ENCODE measurements around the gene RNU6-9.
A peak's percentile ranks its signal among the peaks of the same experiment; 100 is the strongest.

RNU6-9 gene

DNA sequence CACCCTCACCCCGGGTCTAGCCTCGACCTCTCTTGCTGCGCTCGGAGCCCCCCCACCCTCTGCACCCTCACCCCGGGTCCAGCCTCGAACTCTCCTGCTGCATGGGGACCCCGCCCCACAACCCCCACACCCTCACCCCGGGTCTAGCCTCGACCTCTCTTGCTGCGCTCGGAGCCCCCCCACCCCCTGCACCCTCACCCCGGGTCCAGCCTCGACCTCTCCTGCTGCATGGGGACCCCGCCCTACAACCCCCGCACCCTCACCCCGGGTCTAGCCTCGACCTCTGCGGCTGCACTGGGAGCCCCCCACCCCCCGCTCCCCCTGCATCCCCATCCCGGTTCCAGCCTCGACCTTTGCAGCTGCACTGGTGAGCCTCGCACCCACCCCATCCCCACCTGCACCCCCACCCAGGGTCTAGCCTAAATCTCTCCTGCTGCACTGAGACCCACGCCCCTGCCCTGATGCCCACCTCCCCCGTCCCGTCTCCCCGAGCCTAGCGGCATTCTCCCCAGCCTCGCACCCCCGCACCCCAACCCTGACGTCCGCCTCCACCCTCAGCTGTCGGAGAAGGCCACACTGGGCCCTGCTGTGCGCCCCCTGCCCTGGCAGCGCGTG, 32.0 kb upstream of the RNU6-9 start:
- DNase-seq (ENCODE audit: extremely low read depth in 1 of 2, low read depth in 1 of 2) = no peak

DNA sequence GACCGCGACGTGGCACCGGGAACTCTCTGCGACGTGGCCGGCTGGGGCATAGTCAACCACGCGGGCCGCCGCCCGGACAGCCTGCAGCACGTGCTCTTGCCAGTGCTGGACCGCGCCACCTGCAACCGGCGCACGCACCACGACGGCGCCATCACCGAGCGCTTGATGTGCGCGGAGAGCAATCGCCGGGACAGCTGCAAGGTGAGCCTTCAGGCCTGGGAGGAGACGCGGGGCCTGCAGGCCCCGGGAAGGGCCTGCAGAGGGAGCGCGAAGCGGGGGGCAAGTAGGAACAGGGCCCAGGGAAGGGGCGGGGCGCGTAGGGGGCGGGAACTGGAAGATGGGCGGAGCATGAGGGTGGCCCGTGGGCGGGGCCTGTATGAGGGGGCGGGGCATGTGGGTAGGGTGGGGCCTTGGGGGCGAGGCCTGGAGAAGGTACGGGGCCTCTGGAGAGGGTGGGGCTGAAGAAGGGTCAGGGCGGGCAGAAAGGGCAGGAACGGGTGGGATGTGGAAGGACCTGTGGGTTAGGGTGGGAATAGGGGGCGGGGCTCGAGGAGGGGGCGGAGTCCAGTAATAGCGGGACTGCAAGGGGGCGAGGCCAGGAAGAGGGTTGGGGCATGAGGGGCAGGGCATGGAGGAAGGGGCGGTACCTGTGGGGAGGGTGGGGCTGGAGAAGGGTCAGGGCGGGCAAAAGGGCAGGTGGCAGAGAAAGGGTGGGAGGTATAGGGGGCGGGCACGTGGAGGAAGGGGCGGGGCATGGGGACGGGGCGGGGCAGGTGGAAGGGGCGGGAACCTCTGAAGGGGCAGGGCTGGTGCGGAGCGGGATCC, 31.3 kb upstream of the RNU6-9 start:
- peak; percentile 21 to 65 for DNase-seq (ENCODE audit: extremely low read depth in 1 of 2, low read depth in 1 of 2)

DNA sequence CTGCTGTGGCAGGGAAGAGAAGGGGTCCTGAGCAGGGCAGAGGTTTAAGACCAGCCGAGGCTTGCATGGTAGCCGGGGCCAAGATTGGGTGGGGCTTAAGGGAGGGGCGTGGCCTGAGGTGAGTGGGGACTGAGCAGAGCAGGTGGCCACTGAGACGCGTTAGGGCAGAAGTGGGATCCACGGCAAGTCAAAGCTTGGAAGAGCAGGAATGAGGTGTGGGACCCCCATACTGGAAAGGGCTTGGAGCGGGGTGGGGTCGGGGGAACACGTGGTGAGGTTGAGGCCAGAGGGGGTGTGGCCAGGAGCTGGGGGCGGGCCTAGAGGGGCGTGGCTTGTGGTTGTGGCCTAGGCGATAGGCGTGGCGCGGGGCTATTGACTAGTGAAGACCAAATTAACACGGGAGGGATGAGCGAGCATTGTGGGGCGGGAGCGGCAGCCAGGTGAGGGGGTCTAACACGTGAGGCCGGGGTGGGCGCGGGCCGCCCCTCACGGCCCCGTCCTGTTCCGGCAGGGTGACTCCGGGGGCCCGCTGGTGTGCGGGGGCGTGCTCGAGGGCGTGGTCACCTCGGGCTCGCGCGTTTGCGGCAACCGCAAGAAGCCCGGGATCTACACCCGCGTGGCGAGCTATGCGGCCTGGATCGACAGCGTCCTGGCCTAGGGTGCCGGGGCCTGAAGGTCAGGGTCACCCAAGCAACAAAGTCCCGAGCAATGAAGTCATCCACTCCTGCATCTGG, 30.5 kb upstream of the RNU6-9 start:
- peak; percentile 45 to 73 for DNase-seq (ENCODE audit: extremely low read depth in 1 of 2, low read depth in 1 of 2)

DNA sequence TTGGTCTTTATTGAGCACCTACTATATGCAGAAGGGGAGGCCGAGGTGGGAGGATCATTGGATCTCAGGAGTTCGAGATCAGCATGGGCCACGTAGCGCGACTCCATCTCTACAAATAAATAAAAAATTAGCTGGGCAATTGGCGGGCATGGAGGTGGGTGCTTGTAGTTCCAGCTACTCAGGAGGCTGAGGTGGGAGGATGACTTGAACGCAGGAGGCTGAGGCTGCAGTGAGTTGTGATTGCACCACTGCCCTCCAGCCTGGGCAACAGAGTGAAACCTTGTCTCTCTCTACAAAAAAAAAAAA, 30.0 kb upstream of the RNU6-9 start:
- no peak for DNase-seq (ENCODE audit: extremely low read depth in 1 of 2, low read depth in 1 of 2)

DNA sequence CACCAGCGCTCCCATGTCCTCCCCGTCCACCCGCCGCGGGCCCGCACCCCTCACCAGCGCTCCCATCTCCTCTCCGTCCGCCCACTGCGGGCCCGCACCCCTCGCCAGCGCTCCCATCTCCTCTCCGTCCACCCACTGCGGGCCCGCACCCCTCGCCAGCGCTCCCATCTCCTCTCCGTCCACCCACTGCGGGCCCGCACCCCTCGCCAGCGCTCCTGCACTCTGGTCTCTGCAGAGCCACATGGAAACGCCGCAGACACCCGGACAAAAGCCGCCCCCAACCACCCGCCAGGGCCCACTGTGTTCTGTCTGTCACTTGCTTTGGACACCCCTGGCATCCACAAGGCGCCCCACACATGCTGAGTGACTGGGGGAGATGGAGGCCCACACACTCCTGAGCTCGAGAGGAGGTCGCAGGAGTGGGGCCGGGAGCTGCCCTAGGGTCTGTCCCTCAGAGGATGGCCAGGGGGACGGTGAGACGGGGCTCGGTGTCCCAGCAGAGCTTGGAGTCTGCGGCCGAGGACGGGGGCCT, 26.4 kb upstream of the RNU6-9 start:
- DNase-seq (ENCODE audit: extremely low read depth in 1 of 2, low read depth in 1 of 2) = no peak

DNA sequence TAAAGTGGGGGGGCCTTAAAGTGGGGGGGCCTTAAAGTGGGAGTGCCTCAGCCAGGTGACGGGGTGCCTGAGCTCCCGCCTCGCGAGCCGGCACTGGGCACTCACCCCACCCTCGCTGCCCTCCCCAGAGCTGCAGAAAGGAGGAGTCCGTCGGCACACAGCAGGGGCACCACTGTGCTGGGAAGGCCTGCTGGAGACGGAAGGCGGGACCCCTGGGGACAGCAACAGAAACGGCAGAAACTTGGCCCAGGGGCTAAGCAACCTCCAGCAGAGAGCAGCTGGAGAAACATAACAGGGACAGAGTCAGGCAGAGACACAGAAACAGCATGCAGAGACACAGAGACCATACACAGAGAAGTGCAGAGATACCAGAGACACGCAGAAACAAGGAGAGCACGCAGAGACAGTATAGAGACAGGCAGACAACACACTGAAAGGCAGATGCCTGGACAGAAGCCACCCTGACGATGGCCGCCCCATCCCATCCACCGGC, 25.9 kb upstream of the RNU6-9 start:
- no peak for DNase-seq (ENCODE audit: extremely low read depth in 1 of 2, low read depth in 1 of 2)

DNA sequence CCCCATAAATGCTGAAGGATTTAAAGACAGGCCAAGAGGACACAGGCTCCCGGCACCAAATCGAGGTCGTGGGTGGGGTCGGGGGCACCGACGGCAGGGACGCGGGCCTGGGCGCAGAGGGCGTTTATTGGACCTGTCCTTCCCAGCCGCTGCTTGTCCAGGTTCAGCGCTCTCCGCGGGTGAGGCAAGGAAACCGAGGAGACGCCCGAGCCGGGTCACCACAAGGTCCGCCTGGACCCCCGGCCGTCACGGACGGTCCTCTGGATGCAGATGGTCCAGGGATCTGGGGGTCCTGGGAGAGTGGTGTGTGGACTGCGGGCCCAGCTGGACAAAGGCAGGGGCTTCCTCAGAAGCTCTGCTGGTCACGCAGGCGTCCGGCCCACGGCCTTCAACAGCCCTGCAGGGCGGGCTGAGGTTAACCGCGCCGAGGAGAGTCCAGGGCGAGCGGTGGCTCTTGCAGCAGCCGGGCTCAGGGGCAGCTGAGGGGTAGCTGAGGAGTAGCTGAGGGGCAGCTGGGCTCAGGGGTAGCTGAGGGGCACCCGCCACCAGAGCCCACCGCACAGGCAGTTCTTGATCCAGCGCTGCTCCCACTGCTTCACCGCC, 25.3 kb upstream of the RNU6-9 start:
- no peak for DNase-seq (ENCODE audit: extremely low read depth in 1 of 2, low read depth in 1 of 2)

DNA sequence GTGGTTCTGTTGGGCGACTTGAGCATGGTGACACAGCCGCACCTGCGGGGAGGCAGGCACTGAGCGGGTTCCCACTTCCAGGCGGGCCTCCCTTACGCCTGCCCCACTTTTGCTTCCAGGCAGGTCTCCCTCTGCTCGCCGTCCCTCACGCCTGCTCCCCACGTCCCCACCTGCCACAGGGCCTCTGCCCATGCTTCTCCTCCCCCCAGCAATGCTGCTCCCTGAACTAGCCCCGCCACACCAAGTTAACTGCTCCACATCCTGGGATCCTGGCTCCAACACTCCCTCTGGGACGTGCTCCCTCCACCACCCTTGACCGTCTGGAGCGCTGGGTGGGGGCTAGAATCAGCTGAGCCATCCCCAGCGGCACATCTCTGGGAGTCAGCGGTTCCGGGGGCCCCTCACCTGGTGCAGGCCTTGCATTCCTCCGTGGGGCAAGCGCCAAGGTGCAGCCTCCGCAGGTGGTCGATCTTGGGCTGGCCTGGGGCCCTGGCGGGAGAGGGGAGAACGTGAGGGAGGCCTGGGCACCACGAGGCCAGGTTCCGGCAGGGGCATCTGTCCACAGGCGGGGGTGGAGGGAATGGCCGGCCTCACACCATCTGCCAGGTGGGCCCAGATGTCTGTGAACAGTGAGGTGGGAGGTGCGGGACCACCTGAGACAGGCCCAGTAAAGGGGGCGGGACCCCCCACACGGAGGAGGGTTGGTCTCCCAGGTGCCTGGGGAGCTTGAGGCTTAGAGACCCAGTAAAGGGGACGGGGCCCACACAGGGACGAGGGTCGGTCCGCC, 24.6 kb upstream of the RNU6-9 start:
- DNase-seq (ENCODE audit: extremely low read depth in 1 of 2, low read depth in 1 of 2) = no peak

DNA sequence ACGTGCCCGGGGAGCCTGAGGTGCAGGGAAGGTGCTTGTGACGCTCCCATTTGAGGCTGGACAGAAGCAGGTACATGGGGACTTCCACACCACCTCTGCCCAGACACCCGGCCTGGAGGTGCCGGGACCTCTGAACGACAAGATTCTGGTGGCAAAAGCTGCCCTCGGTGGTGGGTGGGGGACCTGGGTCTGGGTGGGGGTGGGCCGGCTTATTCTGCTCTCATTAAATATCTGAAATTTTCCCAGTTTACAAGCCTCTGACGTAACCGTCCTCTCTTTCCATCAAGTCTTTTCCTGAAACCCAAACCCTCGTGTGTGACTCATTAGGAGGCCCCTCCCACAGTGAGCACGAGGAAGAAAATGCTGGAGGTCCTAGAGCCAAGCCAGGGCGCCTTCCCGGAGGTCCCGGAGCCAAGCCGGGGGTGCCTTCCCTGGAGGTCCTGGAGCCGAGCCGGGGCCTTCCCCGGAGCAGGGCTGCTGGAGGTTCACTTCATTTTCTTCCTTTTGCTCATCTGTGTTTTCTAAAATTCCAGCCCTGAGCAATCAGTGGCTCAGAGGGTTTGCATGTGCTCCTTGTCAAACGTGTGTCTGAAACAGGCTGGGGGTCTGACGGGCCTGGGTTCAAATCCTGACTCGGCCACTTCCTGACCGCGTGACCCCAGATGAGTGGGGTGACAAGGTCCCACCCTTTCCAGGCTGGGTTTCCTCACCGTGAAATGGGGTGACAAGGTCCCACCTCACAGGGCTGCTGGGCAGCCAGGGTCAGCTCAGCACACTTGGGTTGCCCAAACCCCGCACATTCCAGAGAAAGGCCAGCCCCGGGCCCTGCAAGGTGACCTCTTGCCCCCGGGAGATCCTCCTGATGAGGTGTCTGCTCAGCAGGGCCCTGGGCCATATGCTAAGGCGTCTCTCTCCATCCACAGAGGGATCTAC, 23.8 kb upstream of the RNU6-9 start:
- DNase-seq (ENCODE audit: extremely low read depth in 1 of 2, low read depth in 1 of 2) = no peak

DNA sequence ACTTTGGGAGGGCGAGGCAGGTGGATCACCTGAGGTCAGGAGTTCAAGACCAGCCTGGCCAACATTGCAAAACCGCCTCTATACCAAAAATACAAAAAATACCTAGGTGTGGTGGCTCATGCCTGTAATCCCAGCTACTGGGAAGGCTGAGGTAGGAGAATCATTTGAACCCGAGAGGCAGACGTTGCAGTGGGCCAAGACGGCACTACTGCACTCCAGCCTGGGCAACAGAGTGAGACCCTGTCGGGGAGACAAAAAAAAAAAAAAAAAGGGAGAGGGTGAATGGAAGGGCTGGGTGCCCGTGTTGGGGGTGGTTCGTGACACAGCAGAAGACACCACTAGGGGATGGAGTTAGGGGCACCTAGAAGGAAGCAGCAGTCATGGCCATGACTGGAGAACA, 23.0 kb upstream of the RNU6-9 start:
- DNase-seq (ENCODE audit: extremely low read depth in 1 of 2, low read depth in 1 of 2) = no peak

DNA sequence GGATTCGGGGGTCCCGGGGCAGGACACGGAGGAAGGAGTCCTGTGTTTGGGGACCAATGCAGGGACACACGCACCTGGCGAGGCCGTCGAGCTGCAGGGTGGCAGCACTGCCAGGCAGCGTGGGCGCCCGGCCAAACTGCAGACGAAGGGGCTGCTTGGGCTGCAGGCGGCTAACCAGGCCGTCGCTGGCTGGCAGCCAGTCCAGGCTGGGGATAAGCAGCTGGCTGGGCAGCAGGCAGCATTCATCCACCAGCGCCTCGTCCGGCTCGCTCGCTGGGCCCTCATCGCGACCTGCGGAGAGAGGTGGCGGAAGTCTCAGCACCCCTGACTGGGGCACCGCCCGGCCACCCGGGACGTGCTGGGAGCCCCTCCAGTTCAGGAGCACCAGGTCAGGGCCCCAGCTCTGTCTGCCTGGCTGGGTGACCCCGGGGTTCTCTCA, 22.3 kb upstream of the RNU6-9 start:
- no peak for DNase-seq (ENCODE audit: extremely low read depth in 1 of 2, low read depth in 1 of 2)

DNA sequence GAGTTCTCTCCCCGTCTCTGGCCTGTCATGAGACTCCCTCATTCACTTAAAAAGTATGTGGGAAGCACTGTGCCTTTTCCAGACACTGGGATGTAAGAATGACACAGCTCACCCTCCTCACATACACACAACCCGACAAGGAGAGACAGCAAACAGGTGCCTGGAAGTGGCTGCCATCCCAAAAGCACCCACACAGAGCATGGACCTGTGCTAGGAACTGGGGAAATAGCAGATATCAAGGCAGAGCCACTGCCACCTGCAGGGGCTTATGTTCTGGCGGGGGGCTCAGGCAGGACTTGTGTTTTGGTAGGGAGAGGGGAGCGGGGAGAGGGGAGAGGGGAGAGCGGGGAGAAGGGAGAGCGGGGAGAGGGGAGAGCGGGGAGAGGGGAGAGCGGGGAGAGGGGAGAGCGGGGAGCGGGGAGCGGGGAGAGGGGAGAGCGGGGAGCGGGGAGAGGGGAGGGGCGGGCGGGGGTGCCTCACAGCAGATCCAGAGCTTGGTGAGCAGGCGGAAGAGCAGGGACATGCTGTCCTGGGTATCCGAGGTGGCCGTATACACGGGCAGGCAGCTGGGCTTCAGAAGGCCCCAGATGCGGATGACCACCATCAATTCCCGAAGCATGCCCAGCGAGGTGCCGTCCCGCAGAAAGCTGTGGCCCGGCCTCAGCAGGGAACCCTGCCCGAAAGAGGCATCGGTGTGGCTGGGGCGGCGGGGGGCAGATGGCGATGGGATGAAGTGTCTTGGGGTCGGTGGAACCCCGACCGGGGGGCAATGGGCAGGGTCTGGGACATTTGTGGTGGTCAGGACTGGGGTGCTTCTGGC, 21.6 kb upstream of the RNU6-9 start:
- peak in 1 of 2 donors; percentile 10 for DNase-seq (ENCODE audit: extremely low read depth in 1 of 2, low read depth in 1 of 2)

DNA sequence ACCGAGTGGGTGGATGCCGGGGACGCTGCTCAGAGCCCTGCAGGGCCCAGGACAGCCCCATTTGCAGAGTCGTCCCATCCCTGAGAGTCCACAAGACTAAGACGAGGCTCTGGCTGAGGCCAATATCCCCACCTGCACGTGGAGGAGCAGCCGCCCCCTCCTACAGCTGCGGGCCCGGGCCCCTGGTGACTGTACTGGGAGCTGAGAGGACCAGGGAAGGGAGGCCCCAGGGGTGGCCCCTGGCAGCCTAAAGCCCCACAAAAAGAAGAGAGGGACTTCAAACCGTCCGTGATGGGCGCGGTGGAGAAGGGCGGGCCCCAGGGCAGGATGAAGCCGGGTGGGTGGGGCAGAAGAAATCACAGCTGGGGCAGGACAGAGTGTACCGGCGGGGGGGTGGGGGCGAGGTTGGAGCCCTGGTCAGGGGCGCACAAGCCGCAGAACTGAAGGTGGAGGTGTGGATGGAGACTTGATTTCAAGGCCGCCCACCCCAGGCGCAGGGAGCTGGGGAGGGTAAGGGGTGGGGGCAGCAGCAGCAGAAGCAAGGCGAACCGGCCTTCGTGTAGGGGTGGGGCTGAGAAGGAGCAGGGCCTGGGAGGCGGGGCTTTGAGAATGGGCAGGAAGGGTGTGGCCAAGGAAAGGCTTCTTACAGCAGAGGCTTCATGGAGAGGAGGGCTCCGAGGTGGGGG, 20.9 kb upstream of the RNU6-9 start:
- DNase-seq (ENCODE audit: extremely low read depth in 1 of 2, low read depth in 1 of 2) = peak in 1 of 2 donors; percentile 88

DNA sequence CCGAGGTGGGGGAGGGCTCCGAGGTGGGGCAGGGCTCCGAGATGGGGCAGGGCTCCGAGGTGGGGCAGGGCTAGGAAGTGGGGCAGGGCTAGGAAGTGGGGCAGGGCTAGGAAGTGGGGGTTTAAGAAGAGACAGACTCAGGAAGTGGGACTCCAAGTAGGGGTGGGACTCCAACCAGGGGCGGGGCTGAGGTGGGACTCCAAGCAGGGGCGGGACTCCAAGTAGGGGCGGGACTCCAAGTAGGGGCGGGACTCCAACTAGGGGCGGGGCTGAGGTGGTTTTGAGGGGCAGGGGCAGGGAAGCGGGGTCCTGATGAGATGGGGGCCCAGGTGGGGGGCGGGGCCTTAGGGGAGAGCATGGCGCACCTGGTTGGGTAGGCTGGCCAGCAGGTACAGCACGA, 20.2 kb upstream of the RNU6-9 start:
- peak; percentile 43 to 73 for DNase-seq (ENCODE audit: extremely low read depth in 1 of 2, low read depth in 1 of 2)

DNA sequence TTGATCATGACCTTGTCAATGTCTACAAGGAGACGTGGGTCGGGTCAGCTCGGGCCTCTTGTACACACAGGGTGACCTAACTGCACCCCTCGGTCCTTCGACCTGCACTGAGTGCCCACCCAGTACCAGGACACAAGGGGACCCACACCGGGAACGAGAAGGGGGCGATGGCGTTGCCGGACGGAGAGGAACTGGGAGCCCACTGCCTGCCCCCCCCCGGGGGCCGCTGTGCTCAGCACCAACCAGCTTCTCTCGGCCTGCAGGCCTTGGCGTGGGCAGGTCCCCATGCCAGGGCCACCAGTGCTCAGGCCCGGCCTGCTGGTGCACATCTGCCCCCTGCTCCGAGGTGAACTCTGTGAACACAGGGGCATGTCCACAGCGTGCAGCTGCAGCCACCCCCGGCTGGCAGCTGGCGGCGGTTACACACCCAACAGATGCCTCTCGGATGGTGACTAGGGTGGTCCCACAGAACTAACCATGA, 19.7 kb upstream of the RNU6-9 start:
- DNase-seq (ENCODE audit: extremely low read depth in 1 of 2, low read depth in 1 of 2) = no peak

DNA sequence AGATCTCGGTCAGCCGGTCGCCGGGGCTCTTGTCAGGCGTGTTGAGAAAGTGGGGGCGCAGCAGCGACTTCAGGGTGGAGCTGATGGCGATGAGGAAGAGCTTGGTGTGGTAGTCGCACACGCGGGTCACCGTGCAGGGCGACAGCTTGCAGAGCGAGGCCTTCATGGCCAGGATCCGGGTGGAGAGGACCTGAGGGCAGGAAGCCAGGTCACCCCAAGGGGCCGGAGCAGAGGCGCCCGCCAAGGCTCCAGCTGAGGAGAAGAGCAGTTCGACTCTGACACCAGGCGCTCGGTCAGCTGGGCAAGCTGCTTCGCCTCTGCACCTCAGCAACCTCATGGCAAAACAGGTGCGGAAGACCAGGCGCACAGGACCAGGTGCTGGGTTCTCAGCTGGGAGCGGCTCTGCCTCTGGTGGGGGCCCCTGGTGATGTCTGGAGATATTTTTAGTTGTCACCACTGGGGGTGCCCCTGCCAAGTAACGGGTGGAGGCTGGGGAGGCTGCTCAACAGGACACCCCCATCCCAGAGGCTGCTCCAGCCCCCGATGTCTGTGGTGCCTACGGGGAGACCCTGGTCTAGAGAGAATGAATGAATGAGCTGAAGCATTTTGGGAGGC, 17.9 kb upstream of the RNU6-9 start:
- DNase-seq (ENCODE audit: extremely low read depth in 1 of 2, low read depth in 1 of 2) = no peak

DNA sequence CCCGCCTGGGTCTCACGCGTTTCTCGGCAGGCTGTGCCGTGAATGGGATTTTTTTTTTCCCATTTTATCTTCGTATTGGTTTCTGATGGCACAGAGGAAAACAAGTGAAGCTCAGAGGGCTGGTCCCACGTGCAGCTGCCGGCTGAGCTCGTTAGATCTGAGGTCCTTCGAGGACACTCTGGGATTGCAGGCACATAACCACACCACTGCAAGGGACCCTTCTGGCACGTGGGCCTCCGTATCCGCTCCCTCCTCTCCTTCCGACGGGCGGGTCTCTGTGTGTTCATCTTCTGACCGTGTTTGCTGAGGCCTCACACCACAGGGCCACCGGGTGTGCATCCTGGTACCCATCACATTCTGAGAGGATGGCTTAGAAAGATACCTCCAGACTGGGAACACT, 17.2 kb upstream of the RNU6-9 start:
- no peak for DNase-seq (ENCODE audit: extremely low read depth in 1 of 2, low read depth in 1 of 2)

All from stimulated activated CD8-positive, alpha-beta memory T cell treated with anti-CD3 and anti-CD28 coated beads, Interleukin-7, amount 100 ng/mL, for 48 hours (primary cell).